CD14-positive monocyte (primary cell): ENCODE measurements around the gene CXCL17. TPM values are rescaled to one million over a fixed set of nuclear protein-coding genes. Genes with fewer than 3 reads are reported as not detected.
A peak's percentile ranks its signal among the peaks of the same experiment; 100 is the strongest.

Experiments
- DNase-seq, 3 donors: peaks; one replicate each; pipeline ENCODE4 v3.0.0-alpha.2; 2011 to 2022
- H2AFZ ChIP-seq: 2 replicates; pipeline ENCODE4 v1.6.0; 2012; ENCODE audit warnings: mild to moderate bottlenecking, low read depth, low read length, inconsistent platforms; ENCODE audit not compliant: insufficient read depth, poor library complexity, severe bottlenecking
- H3K27ac ChIP-seq, 2 donors: 1 replicate in 1 of 2; 2 replicates in 1 of 2; pipeline ENCODE4 v1.5.1; 2012 to 2013; ENCODE audit warnings: low read length in 2 of 2, control low read depth in 1 of 2, inconsistent platforms in 1 of 2, low read depth in 1 of 2, mild to moderate bottlenecking in 1 of 2
- H3K27me3 ChIP-seq, 2 donors: one replicate each; pipeline versions ENCODE4 v1.6.0 to v1.6.1; 2011 to 2013; ENCODE audit warnings: low read length in 2 of 2; ENCODE audit not compliant: control insufficient read depth in 2 of 2, insufficient read depth in 2 of 2
- H3K36me3 ChIP-seq, 2 donors: replicated peaks in 1 of 2; 1 replicate in 1 of 2; 2 replicates in 1 of 2; pipeline versions ENCODE4 v1.5.1 to v1.6.1; 2012 to 2013; ENCODE audit warnings: low read length in 2 of 2, control low read depth in 1 of 2, inconsistent platforms in 1 of 2, mild to moderate bottlenecking in 1 of 2; ENCODE audit not compliant: insufficient read depth in 2 of 2, control insufficient read depth in 1 of 2
- H3K4me1 ChIP-seq, 2 donors: 1 replicate in 1 of 2; 2 replicates in 1 of 2; pipeline versions ENCODE4 v1.5.1 to v1.6.1; 2012 to 2013; ENCODE audit warnings: low read length in 2 of 2, control low read depth in 1 of 2, inconsistent platforms in 1 of 2, mild to moderate bottlenecking in 1 of 2, moderate library complexity in 1 of 2; ENCODE audit not compliant: insufficient read depth in 2 of 2, control insufficient read depth in 1 of 2
- H3K4me2 ChIP-seq: replicated peaks from 2 replicates; pipeline ENCODE3; 2012; ENCODE audit warnings: low read length, moderate library complexity, mild to moderate bottlenecking; ENCODE audit not compliant: poor library complexity, severe bottlenecking; ENCODE audit errors: extremely low read depth
- H3K4me3 ChIP-seq, 3 experiments: fragments of 200-600 bp in 1 of 3; sonication (generic) in 1 of 3; replicated peaks in 1 of 3; 1 replicate in 2 of 3; 2 replicates in 1 of 3; pipeline ENCODE4 v1.5.1; 2011 to 2013; ENCODE audit warnings: low read length in 3 of 3, mild to moderate bottlenecking in 3 of 3, control low read depth in 2 of 3, low read depth in 2 of 3, inconsistent platforms in 1 of 3, moderate library complexity in 1 of 3
- H3K79me2 ChIP-seq: 2 replicates; pipeline ENCODE4 v1.6.0; 2012; ENCODE audit warnings: mild to moderate bottlenecking, control low read depth, inconsistent platforms, low read length, moderate library complexity; ENCODE audit not compliant: insufficient read depth
- H3K9ac ChIP-seq: 2 replicates; pipeline ENCODE4 v1.6.0; 2017; ENCODE audit warnings: low read length, mild to moderate bottlenecking; ENCODE audit not compliant: insufficient read depth, poor library complexity, severe bottlenecking
- H3K9me3 ChIP-seq, 2 donors: replicated peaks in 1 of 2; 1 replicate in 1 of 2; 2 replicates in 1 of 2; pipeline versions ENCODE4 v1.5.1 to v1.6.1; 2012 to 2013; ENCODE audit warnings: low read length in 2 of 2, control low read depth in 1 of 2; ENCODE audit not compliant: control insufficient read depth in 1 of 2, insufficient read depth in 1 of 2
- H4K20me1 ChIP-seq: 2 replicates; pipeline ENCODE4 v1.6.0; 2012; ENCODE audit warnings: mild to moderate bottlenecking, low read length, control low read depth, moderate library complexity; ENCODE audit not compliant: insufficient read depth
- H3K27ac Mint-ChIP-seq, 7 donors: one replicate each; pipeline ENCODE4 v1.8.0; 2020; ENCODE audit warnings: mild to moderate bottlenecking in 7 of 7, mixed read lengths in 7 of 7, moderate library complexity in 6 of 7, inconsistent platforms in 2 of 7
- H3K27me3 Mint-ChIP-seq, 3 donors: one replicate each; pipeline ENCODE4 v1.8.0; 2021 to 2022; ENCODE audit warnings: low read depth in 3 of 3, mild to moderate bottlenecking in 3 of 3, mixed read lengths in 3 of 3, moderate library complexity in 3 of 3, inconsistent platforms in 1 of 3
- H3K36me3 Mint-ChIP-seq, 2 donors: one replicate each; pipeline ENCODE4 v1.8.0; 2020; ENCODE audit warnings: mixed read lengths in 2 of 2, inconsistent platforms in 1 of 2, mild to moderate bottlenecking in 1 of 2
- H3K4me1 Mint-ChIP-seq: one replicate; pipeline ENCODE4 v1.8.0; 2020; ENCODE audit warnings: mild to moderate bottlenecking, mixed read lengths
- H3K4me3 Mint-ChIP-seq, 2 donors: one replicate each; pipeline ENCODE4 v1.8.0; 2020; ENCODE audit warnings: mild to moderate bottlenecking in 2 of 2, mixed read lengths in 2 of 2, moderate library complexity in 1 of 2
- H3K9me3 Mint-ChIP-seq, 7 donors: one replicate each; pipeline ENCODE4 v1.8.0; 2020 to 2022; ENCODE audit warnings: mixed read lengths in 7 of 7, mild to moderate bottlenecking in 6 of 7, moderate library complexity in 6 of 7, inconsistent platforms in 2 of 7
- WGBS: methylation state at CpG from one replicate; pipeline ENCODE4 v1.1.5; 2013; ENCODE audit warnings: missing lambda C conversion rate; ENCODE audit not compliant: insufficient coverage; 5-methylcytosine and 5-hydroxymethylcytosine counted together
- intact Hi-C, 2 donors: fragments of 100-400 bp; cut with micrococcal nuclease; formaldehyde crosslinking; loops; one replicate each; pipeline versions ENCODE4 v1.15.0 to v1.15.1; 2023
- polyA plus RNA-seq, 3 donors: library from polyadenylated mRNA; depleted of rRNA in 1 of 3; unstranded in 2 of 3; stranded (reverse) in 1 of 3; fragments of 300-500 nt in 2 of 3; fragments of >200 nt in 1 of 3; fragmentation: Illumina TruSeq in 2 of 3; gene quantifications; 1 replicate in 2 of 3; 2 replicates in 1 of 3; pipeline ENCODE4 v1.2.3, GENCODE V29; 2012 to 2021
- TF ChIP-seq, protein P1 (sequence below): fragments of 200-600 bp; IDR thresholded peaks from one replicate; pipeline ENCODE4 v1.8.0; 2022; ENCODE audit warnings: antibody characterized with exemption, mild to moderate bottlenecking

The CXCL17 gene
- polyA plus RNA-seq, 3 donors, result not detected

- Histone ChIP-seq H3K27me3 (peaks cover 0 to 3% of the 10 kb centered on the region in 2 donors), H3K4me1 (peaks cover 0 to 6% of the 10 kb centered on the region in 2 donors), H3K36me3 (no peaks in the 10 kb centered on the region), H2AFZ (no peak overlapping the region), H3K27ac (no peak overlapping the region), H3K4me2 (no peak overlapping the region), H3K79me2 (no peaks in the 10 kb centered on the region), H3K9me3 (no peaks in the 10 kb centered on the region), H3K4me3 (no peak overlapping the region), H4K20me1 (no peaks in the 10 kb centered on the region), H3K9ac (no peak overlapping the region)
- Mint-ChIP-seq H3K4me3 (peak overlapping the region in 1 of 2 donors; percentile 74), H3K9me3 (no peaks in the 10 kb centered on the region), H3K36me3 (no peaks in the 10 kb centered on the region), H3K4me1 (peaks cover 15% of the 10 kb centered on the region), H3K27ac (no peak overlapping the region), H3K27me3 (peaks cover 7 to 14% (median 7%) of the 10 kb centered on the region in 3 donors)
- intact Hi-C loops, result no loop called here
- TF ChIP-seq, protein P1, sequence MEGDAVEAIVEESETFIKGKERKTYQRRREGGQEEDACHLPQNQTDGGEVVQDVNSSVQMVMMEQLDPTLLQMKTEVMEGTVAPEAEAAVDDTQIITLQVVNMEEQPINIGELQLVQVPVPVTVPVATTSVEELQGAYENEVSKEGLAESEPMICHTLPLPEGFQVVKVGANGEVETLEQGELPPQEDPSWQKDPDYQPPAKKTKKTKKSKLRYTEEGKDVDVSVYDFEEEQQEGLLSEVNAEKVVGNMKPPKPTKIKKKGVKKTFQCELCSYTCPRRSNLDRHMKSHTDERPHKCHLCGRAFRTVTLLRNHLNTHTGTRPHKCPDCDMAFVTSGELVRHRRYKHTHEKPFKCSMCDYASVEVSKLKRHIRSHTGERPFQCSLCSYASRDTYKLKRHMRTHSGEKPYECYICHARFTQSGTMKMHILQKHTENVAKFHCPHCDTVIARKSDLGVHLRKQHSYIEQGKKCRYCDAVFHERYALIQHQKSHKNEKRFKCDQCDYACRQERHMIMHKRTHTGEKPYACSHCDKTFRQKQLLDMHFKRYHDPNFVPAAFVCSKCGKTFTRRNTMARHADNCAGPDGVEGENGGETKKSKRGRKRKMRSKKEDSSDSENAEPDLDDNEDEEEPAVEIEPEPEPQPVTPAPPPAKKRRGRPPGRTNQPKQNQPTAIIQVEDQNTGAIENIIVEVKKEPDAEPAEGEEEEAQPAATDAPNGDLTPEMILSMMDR, result no peak
- 0% methylated on average over 1 of the region's 2 CpGs for WGBS
- no peak for DNase-seq
Observed at GRCh38 chr19:42441049-42441445, 1.7 kb downstream of the CXCL17 start.

- peak; percentile 59 to 67 (median 59) for DNase-seq
- Histone ChIP-seq H3K27me3 (peaks cover 0 to 3% of the 10 kb centered on the region in 2 donors), H3K4me1 (peaks cover 0 to 6% of the 10 kb centered on the region in 2 donors), H4K20me1 (no peaks in the 10 kb centered on the region), H2AFZ (no peak overlapping the region), H3K27ac (no peak overlapping the region), H3K4me2 (no peak overlapping the region), H3K9me3 (no peaks in the 10 kb centered on the region), H3K79me2 (no peaks in the 10 kb centered on the region), H3K36me3 (no peaks in the 10 kb centered on the region), H3K4me3 (no peak overlapping the region), H3K9ac (no peak overlapping the region)
- no peaks in the 10 kb centered on the region for H3K36me3 Mint-ChIP-seq
- no peak overlapping the region for H3K27ac Mint-ChIP-seq
- H3K27me3 Mint-ChIP-seq, result peaks cover 7 to 14% (median 7%) of the 10 kb centered on the region in 3 donors
- intact Hi-C loops, result no loop called here
- peaks cover 15% of the 10 kb centered on the region for H3K4me1 Mint-ChIP-seq
- TF ChIP-seq, protein P1, result peak; percentile 95
- H3K9me3 Mint-ChIP-seq, result no peaks in the 10 kb centered on the region
- peak overlapping the region in 1 of 2 donors; percentile 60 for H3K4me3 Mint-ChIP-seq
- WGBS, result 29% methylated on average over 3 of the region's 16 CpGs
Observed at GRCh38 chr19:42440357-42441048, 2.2 kb downstream of the CXCL17 start.
